ENCODE measurements around the gene PRKCE.

GRCh38 chr2:46076875-46077274 lies 425.4 kb downstream of the PRKCE start:
- no peak for TF ChIP-seq CTCF (IDR thresholded peaks at IDR 0.05)
- no peak for TF ChIP-seq POLR2A (IDR thresholded peaks at IDR 0.05)
